Measurements from ENCODE around the gene TRMU. TPM values are rescaled to one million over a fixed set of nuclear protein-coding genes. Genes with fewer than 3 reads are reported as not detected.

The TRMU gene
- total RNA-seq, 4 donors from 2014 or later = 19.3 to 62.8 (median 32.8) TPM

- DNase-seq (ENCODE audit: low spot score) (no peak), ATAC-seq (ENCODE audit: low FRiP score) (no peak)
- no peak for TF ChIP-seq CTCF (IDR thresholded peaks at IDR 0.05)
Observed at GRCh38 chr22:46295277-46295971, 40.1 kb upstream of the TRMU start.

- ATAC-seq (ENCODE audit: low FRiP score) (peak; percentile 98), DNase-seq (ENCODE audit: low spot score) (peak; percentile 87)
- TF ChIP-seq CTCF (IDR thresholded peaks at IDR 0.05) = no peak
Observed at GRCh38 chr22:46296257-46297150, 39.0 kb upstream of the TRMU start, which contains the start of gene GTSE1. GTSE1 (plus strand) TSS chr22:46296870; CDS start chr22:46297401, 531 bp downstream.

DNA sequence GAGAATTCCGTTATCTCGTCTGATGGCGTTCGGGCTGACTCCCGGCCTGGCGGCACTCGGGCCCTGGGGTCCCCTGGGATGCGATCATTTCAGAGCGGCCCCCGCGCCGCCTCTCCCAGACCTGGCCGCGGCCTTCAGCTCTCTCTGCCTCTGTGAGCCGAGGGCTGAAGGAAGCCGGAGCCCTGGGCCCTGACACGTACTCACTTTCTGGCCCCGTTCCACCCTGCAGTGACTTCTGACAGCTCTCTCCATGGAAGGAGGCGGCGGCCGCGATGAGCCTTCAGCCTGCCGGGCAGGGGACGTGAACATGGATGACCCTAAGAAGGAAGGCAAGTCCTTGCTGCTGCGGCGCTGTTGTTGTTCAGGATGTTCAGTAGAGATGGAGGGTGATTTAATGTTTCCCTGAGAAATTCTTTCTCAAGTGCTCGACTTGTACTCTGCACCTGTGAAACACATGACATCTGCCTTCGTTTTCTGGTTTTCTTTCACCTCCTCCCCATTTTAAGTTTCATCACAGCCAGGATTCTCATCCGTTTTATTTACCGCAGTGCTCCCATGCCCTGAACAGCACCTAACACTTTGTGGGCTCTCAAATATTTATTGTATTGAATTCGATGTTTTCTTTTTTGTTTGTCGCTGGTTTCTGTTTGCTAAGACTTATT is 38.2 kb upstream of the TRMU start:
- ATAC-seq (ENCODE audit: low FRiP score) = no peak
- no peak for DNase-seq (ENCODE audit: low spot score)
- TF ChIP-seq CTCF (IDR thresholded peaks at IDR 0.05) = no peak

- no peak for TF ChIP-seq CTCF (IDR thresholded peaks at IDR 0.05)
- DNase-seq (ENCODE audit: low spot score) (no peak), ATAC-seq (ENCODE audit: low FRiP score) (no peak)
Observed at GRCh38 chr22:46299101-46299500, 36.4 kb upstream of the TRMU start.

DNA sequence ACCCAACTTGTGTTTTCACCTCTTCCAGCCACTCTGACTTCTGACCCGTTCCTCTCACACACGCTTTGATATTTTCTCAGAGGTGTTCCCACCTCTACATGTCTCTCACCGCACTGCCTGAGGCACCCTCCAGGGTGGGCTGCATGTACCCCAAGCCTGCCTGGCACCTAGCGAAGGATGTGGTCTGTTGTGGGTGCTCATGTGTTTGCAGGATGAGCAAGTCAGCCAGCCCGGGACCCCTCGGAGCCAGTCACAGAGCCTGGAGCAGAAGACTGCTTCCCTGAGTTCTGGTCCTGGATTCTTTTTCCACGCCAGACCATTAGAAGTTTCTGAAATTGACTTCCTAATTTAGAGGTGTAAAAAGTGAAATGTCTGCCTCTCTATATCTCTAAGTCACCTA is 35.0 kb upstream of the TRMU start:
- ATAC-seq (ENCODE audit: low FRiP score) (no peak), DNase-seq (ENCODE audit: low spot score) (no peak)
- TF ChIP-seq CTCF (IDR thresholded peaks at IDR 0.05) = no peak

GRCh38 chr22:46303347-46303965 is 32.1 kb upstream of the TRMU start:
- no peak for TF ChIP-seq CTCF (IDR thresholded peaks at IDR 0.05)
- ATAC-seq (ENCODE audit: low FRiP score) (no peak), DNase-seq (ENCODE audit: low spot score) (no peak)

Measured in omental fat pad (tissue), 4 donors.